HG02852 (cell line): ENCODE results near the gene KHK.

Source experiments
- ATAC-seq: cut with Tn5 transposase; IDR thresholded peaks from one replicate; pipeline ENCODE4 v1.9.1; 2021; ENCODE audit warnings: mild to moderate bottlenecking, moderate library complexity; ENCODE audit not compliant: unreplicated experiment

KHK gene

GRCh38 chr2:27080603-27080936, 6.0 kb upstream of the KHK start:
- ATAC-seq = no peak

- no peak for ATAC-seq
These were observed 4.4 kb upstream of the KHK start for GRCh38 chr2:27081984-27082772.

- no peak for ATAC-seq
These were observed 3.7 kb upstream of the KHK start for GRCh38 chr2:27082773-27083409.

- ATAC-seq = no peak
These were observed 2.9 kb upstream of the KHK start for GRCh38 chr2:27083410-27084296.

GRCh38 chr2:27084297-27085061, 2.1 kb upstream of the KHK start:
- no peak for ATAC-seq

GRCh38 chr2:27085062-27085672, 1.4 kb upstream of the KHK start:
- no peak for ATAC-seq

GRCh38 chr2:27085673-27086089, 891 bp upstream of the KHK start:
- ATAC-seq = no peak

GRCh38 chr2:27086090-27086723, 365 bp upstream of the KHK start:
- ATAC-seq = peak; percentile 78

- ATAC-seq = no peak
These were observed 1.3 kb downstream of the KHK start for GRCh38 chr2:27087823-27088410.

GRCh38 chr2:27088634-27089033, 2.1 kb downstream of the KHK start:
- ATAC-seq = no peak

GRCh38 chr2:27089111-27089954, 2.8 kb downstream of the KHK start:
- ATAC-seq = no peak

GRCh38 chr2:27091746-27092695, 5.4 kb downstream of the KHK start:
- ATAC-seq = no peak

- ATAC-seq = no peak
These were observed 6.3 kb downstream of the KHK start for GRCh38 chr2:27092696-27093429.

- ATAC-seq = no peak
These were observed 7.1 kb downstream of the KHK start for GRCh38 chr2:27093430-27094352.

- ATAC-seq = no peak
These were observed 7.9 kb downstream of the KHK start for GRCh38 chr2:27094353-27094984.

GRCh38 chr2:27095427-27095744, 8.8 kb downstream of the KHK start:
- ATAC-seq = no peak
